Thyroid gland (tissue), 4 donors: Measurements from ENCODE around the gene ERI2.

Source experiments
- CTCF ChIP-seq, 6 experiments: fragments of 200-600 bp in 3 of 6; fragments of 450-650 bp in 3 of 6; sonication (generic) in 3 of 6; IDR thresholded peaks; one replicate each; pipeline ENCODE4 v1.5.1; 2016 to 2019; ENCODE audit warnings: antibody characterized with exemption in 6 of 6, mild to moderate bottlenecking in 2 of 6, inconsistent platforms in 1 of 6, moderate library complexity in 1 of 6
- POLR2A ChIP-seq, 2 donors: fragments of 450-650 bp; IDR thresholded peaks; one replicate each; pipeline ENCODE4 v1.6.1; 2017; ENCODE audit warnings: antibody characterized with exemption in 2 of 2, mild to moderate bottlenecking in 2 of 2, moderate library complexity in 1 of 2

GRCh38 chr16:20846030-20846429 lies 39.8 kb upstream of the ERI2 start:
- TF ChIP-seq CTCF (IDR thresholded peaks at IDR 0.05) (no peak), POLR2A (IDR thresholded peaks at IDR 0.05) (no peak)
